GM23248 (cell line): ENCODE results near the gene GLS. TPM values are rescaled to one million over a fixed set of nuclear protein-coding genes. Genes with fewer than 3 reads are reported as not detected.
A peak's percentile ranks its signal among the peaks of the same experiment; 100 is the strongest.

Experiments used
- DNase-seq: peaks from one replicate; pipeline ENCODE4 v3.0.0-alpha.2; 2015
- H2AFZ ChIP-seq: fragments of 200-600 bp; sonication (generic); 2 replicates; pipeline ENCODE4 v1.6.1; 2016; ENCODE audit warnings: antibody characterized with exemption
- H3F3A ChIP-seq: fragments of 200-600 bp; sonication (generic); 2 replicates; pipeline ENCODE4 v1.6.1; 2016; ENCODE audit warnings: mild to moderate bottlenecking, antibody characterized with exemption, mixed run types; ENCODE audit not compliant: insufficient read depth
- H3K27ac ChIP-seq: fragments of 200-600 bp; sonication (generic); 2 replicates; pipeline ENCODE4 v1.5.1; 2016; ENCODE audit warnings: mild to moderate bottlenecking
- H3K27me3 ChIP-seq: fragments of 200-600 bp; sonication (generic); replicated peaks from 2 replicates; pipeline ENCODE4 v1.6.1; 2016; ENCODE audit warnings: mild to moderate bottlenecking; ENCODE audit not compliant: insufficient read depth
- H3K36me3 ChIP-seq: fragments of 200-600 bp; sonication (generic); 2 replicates; pipeline ENCODE4 v1.6.1; 2016; ENCODE audit warnings: low read depth, mild to moderate bottlenecking
- H3K4me1 ChIP-seq: fragments of 200-600 bp; sonication (generic); 2 replicates; pipeline ENCODE4 v1.6.1; 2016; ENCODE audit warnings: mild to moderate bottlenecking; ENCODE audit not compliant: insufficient read depth
- H3K4me2 ChIP-seq: fragments of 200-600 bp; sonication (generic); one replicate; pipeline ENCODE4 v1.6.1; 2016; ENCODE audit warnings: mild to moderate bottlenecking; ENCODE audit not compliant: unreplicated experiment
- H3K4me3 ChIP-seq: fragments of 200-600 bp; sonication (generic); 2 replicates; pipeline ENCODE4 v1.5.1; 2016; ENCODE audit warnings: mild to moderate bottlenecking
- H3K79me2 ChIP-seq: fragments of 200-600 bp; sonication (generic); 2 replicates; pipeline ENCODE4 v1.6.1; 2016; ENCODE audit warnings: mild to moderate bottlenecking; ENCODE audit not compliant: insufficient read depth
- H3K9ac ChIP-seq: fragments of 200-600 bp; sonication (generic); 2 replicates; pipeline ENCODE4 v1.6.1; 2016; ENCODE audit warnings: mild to moderate bottlenecking
- H3K9me2 ChIP-seq: fragments of 200-600 bp; sonication (generic); 2 replicates; pipeline ENCODE4 v1.6.1; 2016; ENCODE audit warnings: mixed run types, mild to moderate bottlenecking, moderate library complexity; ENCODE audit not compliant: insufficient read depth
- H3K9me3 ChIP-seq: fragments of 200-600 bp; sonication (generic); one replicate; pipeline ENCODE4 v1.6.1; 2017; ENCODE audit warnings: low read depth
- H4K20me1 ChIP-seq: fragments of 200-600 bp; sonication (generic); 2 replicates; pipeline ENCODE4 v1.6.0; 2016; ENCODE audit not compliant: insufficient read depth
- EZH2 ChIP-seq: fragments of 200-600 bp; sonication (generic); IDR thresholded peaks from 2 replicates; pipeline ENCODE4 v1.6.1; 2018; ENCODE audit warnings: antibody characterized with exemption, mild to moderate bottlenecking; ENCODE audit not compliant: insufficient read depth, poor library complexity, severe bottlenecking
- EZH2phosphoT487 ChIP-seq: fragments of 200-600 bp; sonication (generic); IDR thresholded peaks from 2 replicates; pipeline ENCODE4 v1.6.1; 2018; ENCODE audit warnings: antibody characterized with exemption, moderate library complexity, mild to moderate bottlenecking, low read depth; ENCODE audit not compliant: insufficient read depth
- WGBS, 2 experiments: methylation state at CpG; one replicate each; pipeline ENCODE4 v1.1.6; 2015 to 2017; ENCODE audit warnings: low lambda C conversion rate in 2 of 2, low coverage in 1 of 2; ENCODE audit errors: missing lambda C conversion rate in 2 of 2; 5-methylcytosine and 5-hydroxymethylcytosine counted together
- in situ Hi-C: fragments of 300-500 bp; cut with MboI; formaldehyde crosslinking; loops from 2 replicates; pipeline ENCODE4 v1.15.0; 2020
- polyA plus RNA-seq: library from polyadenylated mRNA; unstranded; fragments of >200 nt; fragmentation: Nextera tagmentation; extraction: Ambion mirVana; gene quantifications from 2 replicates; pipeline ENCODE4 v1.2.1, GENCODE V29; 2016
- total RNA-seq: library from RNA; depleted of rRNA; stranded (reverse); fragments of >200 nt; shearing (Covaris generic); gene quantifications from 2 replicates; pipeline ENCODE4 v1.2.3, GENCODE V29; 2014

The GLS gene
- total and polyA plus RNA-seq, 2 experiments from 2014 or later = 96.0 to 362 TPM

- no peak for DNase-seq
- no peaks in the 10 kb centered on the region for H3K9me3 ChIP-seq
Observed at GRCh38 chr2:190973262-190973661, 92.6 kb downstream of the GLS start.

GRCh38 chr2:190973726-190974628, 93.4 kb downstream of the GLS start:
- Histone ChIP-seq H4K20me1 (no peaks in the 10 kb centered on the region), H3K9me2 (no peaks in the 10 kb centered on the region), H3K27ac (peak overlapping the region; percentile 23; the same call in 1 of the 2 replicates), H3K9ac (no peak overlapping the region), H3K4me3 (no peak overlapping the region), H3K9me3 (no peaks in the 10 kb centered on the region), H3F3A (peaks cover 93% of the 10 kb centered on the region), H3K36me3 (peaks cover 96% of the 10 kb centered on the region), H2AFZ (no peak overlapping the region), H3K4me1 (peaks cover 32% of the 10 kb centered on the region), H3K27me3 (no peaks in the 10 kb centered on the region), H3K4me2 (no peak overlapping the region), H3K79me2 (no peaks in the 10 kb centered on the region)
- in situ Hi-C loops = no loop called here
- DNase-seq = no peak
- TF ChIP-seq EZH2phosphoT487 (no peak), EZH2 (no peak)
- WGBS, 2 experiments = 71 to 72% methylated on average over 11 of the region's 11 CpGs

More at GRCh38 chr2:190973262-190973661, 92.6 kb downstream of the GLS start:
- TF ChIP-seq EZH2 (no peak), EZH2phosphoT487 (no peak)
- Histone ChIP-seq H2AFZ (no peak overlapping the region), H3K4me1 (peaks cover 26% of the 10 kb centered on the region), H3K36me3 (peaks cover 97% of the 10 kb centered on the region), H3K4me2 (no peak overlapping the region), H3K4me3 (no peak overlapping the region), H3K27ac (no peak overlapping the region), H4K20me1 (no peaks in the 10 kb centered on the region), H3K27me3 (no peaks in the 10 kb centered on the region), H3K79me2 (no peaks in the 10 kb centered on the region), H3F3A (peaks cover 91% of the 10 kb centered on the region), H3K9me2 (no peaks in the 10 kb centered on the region), H3K9ac (no peak overlapping the region)
- WGBS, 2 experiments = 95 to 97% methylated on average over 1 of the region's 1 CpG
- in situ Hi-C loops = no loop called here

- H3K9me2 ChIP-seq = no peaks in the 10 kb centered on the region
- no peaks in the 10 kb centered on the region for H3K79me2 ChIP-seq
- no peak overlapping the region for H3K9ac ChIP-seq
- H3K4me2 ChIP-seq = no peak overlapping the region
- H3K36me3 ChIP-seq = peaks cover 96% of the 10 kb centered on the region
- DNase-seq = no peak
- no peaks in the 10 kb centered on the region for H4K20me1 ChIP-seq
- H3F3A ChIP-seq = peaks cover 93% of the 10 kb centered on the region
- H2AFZ ChIP-seq = no peak overlapping the region
- TF ChIP-seq EZH2 (no peak), EZH2phosphoT487 (no peak)
- peak overlapping the region; percentile 15; the same call in 1 of the 2 replicates for H3K27ac ChIP-seq
- in situ Hi-C loops = no loop called here
- H3K4me3 ChIP-seq = no peak overlapping the region
- 89 to 90% methylated on average over 12 of the region's 12 CpGs for WGBS, 2 experiments
- H3K4me1 ChIP-seq = peaks cover 32% of the 10 kb centered on the region
- no peaks in the 10 kb centered on the region for H3K27me3 ChIP-seq
- no peaks in the 10 kb centered on the region for H3K9me3 ChIP-seq
Observed at GRCh38 chr2:190974629-190975361, 94.2 kb downstream of the GLS start.

- Histone ChIP-seq H2AFZ (no peak overlapping the region), H4K20me1 (no peaks in the 10 kb centered on the region), H3K4me1 (peaks cover 32% of the 10 kb centered on the region), H3K27ac (no peak overlapping the region), H3K4me2 (no peak overlapping the region), H3F3A (peaks cover 93% of the 10 kb centered on the region), H3K27me3 (no peaks in the 10 kb centered on the region), H3K9me2 (no peaks in the 10 kb centered on the region), H3K9ac (no peak overlapping the region), H3K79me2 (no peaks in the 10 kb centered on the region), H3K9me3 (no peaks in the 10 kb centered on the region), H3K4me3 (no peak overlapping the region), H3K36me3 (peaks cover 96% of the 10 kb centered on the region)
- in situ Hi-C loops = no loop called here
- TF ChIP-seq EZH2phosphoT487 (no peak), EZH2 (no peak)
- 98 to 100% methylated on average over 2 of the region's 2 CpGs for WGBS, 2 experiments
- no peak for DNase-seq
Observed at GRCh38 chr2:190976521-190976920, 95.9 kb downstream of the GLS start.
